K562 (cell line): Measurements from ENCODE around the gene LRRC26. TPM values are rescaled to one million over a fixed set of nuclear protein-coding genes. Genes with fewer than 3 reads are reported as not detected.
A peak's percentile ranks its signal among the peaks of the same experiment; 100 is the strongest.

ENCODE experiments used
- CTBP1 ChIP-seq: fragments of 450-650 bp; IDR thresholded peaks from 2 replicates; pipeline ENCODE4 v1.6.1; 2016; ENCODE audit warnings: borderline replicate concordance
- DACH1 ChIP-seq: fragments of 450-650 bp; IDR thresholded peaks from 2 replicates; pipeline ENCODE4 v1.6.1; 2018; ENCODE audit not compliant: partially characterized antibody
- DMBX1 ChIP-seq: fragments of 250-450 bp; sonication (Bioruptor Pico); IDR thresholded peaks from 2 replicates; pipeline ENCODE4 v1.8.0; 2022; ENCODE audit warnings: inconsistent platforms, mild to moderate bottlenecking, moderate library complexity, borderline replicate concordance
- HDAC8 ChIP-seq: fragments of 450-650 bp; IDR thresholded peaks from 2 replicates; pipeline ENCODE4 v1.6.1; 2016; ENCODE audit warnings: mild to moderate bottlenecking, missing genetic modification characterization, moderate library complexity, missing compliant biosample characterization
- KLF13 ChIP-seq: fragments of 450-650 bp; IDR thresholded peaks from 2 replicates; pipeline ENCODE4 v1.6.1; 2016; ENCODE audit warnings: missing genetic modification characterization, low read depth, mild to moderate bottlenecking, missing compliant biosample characterization, moderate library complexity, borderline replicate concordance
- MTA2 ChIP-seq: fragments of 450-650 bp; IDR thresholded peaks from 2 replicates; pipeline ENCODE4 v1.6.1; 2016; ENCODE audit warnings: low read depth
- RBFOX2 ChIP-seq: fragments of 200-400 bp; formaldehyde crosslinking; IDR thresholded peaks from 2 replicates; pipeline ENCODE4 v1.6.1; 2017; ENCODE audit warnings: low read depth, mild to moderate bottlenecking, low read length, moderate library complexity
- SIN3A ChIP-seq, 2 experiments: fragments of 150-350 bp in 1 of 2; IDR thresholded peaks; 2 replicates each; pipeline ENCODE4 v1.6.1; 2011 to 2016; ENCODE audit warnings: borderline replicate concordance in 2 of 2, low read depth in 2 of 2, low read length in 2 of 2, mild to moderate bottlenecking in 2 of 2, moderate library complexity in 2 of 2; ENCODE audit not compliant: control insufficient read depth in 1 of 2
- SMARCE1 ChIP-seq: fragments of 450-650 bp; IDR thresholded peaks from 2 replicates; pipeline ENCODE4 v1.7.1; 2016; ENCODE audit warnings: mild to moderate bottlenecking
- ZEB2 ChIP-seq: fragments of 450-650 bp; IDR thresholded peaks from 2 replicates; pipeline ENCODE4 v1.6.1; 2016
- ZNF324 ChIP-seq: fragments of 250-450 bp; sonication (Bioruptor Pico); IDR thresholded peaks from 2 replicates; pipeline ENCODE4 v1.4.0; 2020; ENCODE audit warnings: mild to moderate bottlenecking
- ZNF507 ChIP-seq: conservative IDR thresholded peaks from 2 replicates; pipeline ENCODE4 v1.6.1; 2017; ENCODE audit warnings: missing genetic modification characterization, missing compliant biosample characterization
- ZNF785 ChIP-seq: fragments of 250-450 bp; sonication (Bioruptor Pico); IDR thresholded peaks from 2 replicates; pipeline ENCODE4 v1.4.0; 2020; ENCODE audit warnings: mild to moderate bottlenecking
- polyA plus RNA-seq, 8 experiments: library from polyadenylated mRNA; depleted of rRNA in 4 of 8; stranded (reverse) in 5 of 8; unstranded in 3 of 8; fragments of >200 nt; fragmentation: Nextera tagmentation in 2 of 8; fragmentation: Illumina TruSeq in 1 of 8; extraction: Ambion mirVana in 2 of 8; extraction: Trizol in 1 of 8; gene quantifications; 2 replicates each; pipeline versions ENCODE4 v1.2.1 to v1.2.3, GENCODE V29; 2011 to 2014; ENCODE audit warnings: inconsistent platforms in 1 of 8, missing spikeins in 1 of 8
- total RNA-seq, 7 experiments: library from RNA; depleted of rRNA in 6 of 7; stranded (reverse); fragments of >200 nt in 6 of 7; fragmentation: Illumina TruSeq in 2 of 7; extraction: Trizol in 2 of 7; gene quantifications; 2 replicates each; pipeline versions ENCODE4 v1.2.1 to v1.2.3, GENCODE V29; 2011 to 2021; ENCODE audit warnings: low replicate concordance in 1 of 7
- TF ChIP-seq, protein P1 (sequence below), 2 experiments: fragments of 150-350 bp in 1 of 2; IDR thresholded peaks; 2 replicates each; pipeline ENCODE4 v1.6.1; 2012 to 2016; ENCODE audit warnings: low read depth in 2 of 2, low read length in 2 of 2, mild to moderate bottlenecking in 1 of 2, moderate library complexity in 1 of 2
- TF ChIP-seq, protein P2 (sequence below): fragments of 450-650 bp; formaldehyde crosslinking; IDR thresholded peaks from 2 replicates; pipeline ENCODE4 v1.4.0; 2022; ENCODE audit warnings: missing genetic modification characterization
- TF ChIP-seq, protein P3 (sequence below): fragments of 450-650 bp; IDR thresholded peaks from 2 replicates; pipeline ENCODE4 v1.6.1; 2016; ENCODE audit warnings: low read depth

The LRRC26 gene
- total and polyA plus RNA-seq, 9 of the 15 experiments (the other 6 are each of a cell fraction or from before 2014, with no cell fraction given) = not detected

DNA sequence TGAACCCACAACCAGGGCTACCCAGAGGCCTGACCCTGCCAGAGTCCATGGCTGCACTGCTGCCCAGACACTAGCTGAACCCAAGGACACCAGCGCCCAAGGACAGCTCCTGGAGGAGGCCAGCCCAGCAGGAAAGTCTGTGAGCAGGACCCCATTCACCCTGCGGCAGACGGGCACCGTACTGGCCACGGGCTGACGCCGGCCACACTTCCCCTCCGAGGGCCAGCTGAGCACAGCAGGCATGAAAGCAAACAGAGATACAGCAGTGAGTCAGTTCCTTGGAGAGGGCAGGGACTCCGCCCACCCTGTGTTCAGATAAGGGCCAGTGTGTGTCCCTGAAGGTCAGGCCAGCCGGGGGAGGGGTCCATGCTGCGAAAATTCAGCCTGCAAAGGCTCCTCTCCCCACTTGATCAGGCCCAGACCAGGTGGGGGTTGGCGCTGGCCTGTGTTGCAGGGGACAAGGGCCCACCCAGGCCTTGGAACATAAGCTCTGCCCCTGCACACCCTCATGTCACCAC lies 49.0 kb upstream of the LRRC26 start (continued):
- TF ChIP-seq ZEB2 = peak; percentile 87
- peak; percentile 27; the same call in 1 of the 2 replicates for TF ChIP-seq MTA2
- TF ChIP-seq RBFOX2 = peak; percentile 71
- TF ChIP-seq SMARCE1 = peak; percentile 93
- peak; percentile 78 to 96 for TF ChIP-seq SIN3A (IDR thresholded peaks at IDR 0.05; ENCODE audit: borderline replicate concordance in 2 of 2, control insufficient read depth in 1 of 2, low read depth in 2 of 2, low read length in 2 of 2)
- peak; percentile 85 for TF ChIP-seq DMBX1 (CRISPR knock-in tag)
- peak; percentile 92 for TF ChIP-seq DACH1
- TF ChIP-seq KLF13 (tag) = peak; percentile 96; the same call in 1 of the 2 replicates
- no peak for TF ChIP-seq ZNF507
- TF ChIP-seq ZNF324 (CRISPR knock-in tag) = no peak
- no peak for TF ChIP-seq ZNF785
- peak; percentile 58; the same call in 1 of the 2 replicates for TF ChIP-seq HDAC8 (tag)
- TF ChIP-seq CTBP1 = peak; percentile 91; the same call in 1 of the 2 replicates
- TF ChIP-seq, protein P1, sequence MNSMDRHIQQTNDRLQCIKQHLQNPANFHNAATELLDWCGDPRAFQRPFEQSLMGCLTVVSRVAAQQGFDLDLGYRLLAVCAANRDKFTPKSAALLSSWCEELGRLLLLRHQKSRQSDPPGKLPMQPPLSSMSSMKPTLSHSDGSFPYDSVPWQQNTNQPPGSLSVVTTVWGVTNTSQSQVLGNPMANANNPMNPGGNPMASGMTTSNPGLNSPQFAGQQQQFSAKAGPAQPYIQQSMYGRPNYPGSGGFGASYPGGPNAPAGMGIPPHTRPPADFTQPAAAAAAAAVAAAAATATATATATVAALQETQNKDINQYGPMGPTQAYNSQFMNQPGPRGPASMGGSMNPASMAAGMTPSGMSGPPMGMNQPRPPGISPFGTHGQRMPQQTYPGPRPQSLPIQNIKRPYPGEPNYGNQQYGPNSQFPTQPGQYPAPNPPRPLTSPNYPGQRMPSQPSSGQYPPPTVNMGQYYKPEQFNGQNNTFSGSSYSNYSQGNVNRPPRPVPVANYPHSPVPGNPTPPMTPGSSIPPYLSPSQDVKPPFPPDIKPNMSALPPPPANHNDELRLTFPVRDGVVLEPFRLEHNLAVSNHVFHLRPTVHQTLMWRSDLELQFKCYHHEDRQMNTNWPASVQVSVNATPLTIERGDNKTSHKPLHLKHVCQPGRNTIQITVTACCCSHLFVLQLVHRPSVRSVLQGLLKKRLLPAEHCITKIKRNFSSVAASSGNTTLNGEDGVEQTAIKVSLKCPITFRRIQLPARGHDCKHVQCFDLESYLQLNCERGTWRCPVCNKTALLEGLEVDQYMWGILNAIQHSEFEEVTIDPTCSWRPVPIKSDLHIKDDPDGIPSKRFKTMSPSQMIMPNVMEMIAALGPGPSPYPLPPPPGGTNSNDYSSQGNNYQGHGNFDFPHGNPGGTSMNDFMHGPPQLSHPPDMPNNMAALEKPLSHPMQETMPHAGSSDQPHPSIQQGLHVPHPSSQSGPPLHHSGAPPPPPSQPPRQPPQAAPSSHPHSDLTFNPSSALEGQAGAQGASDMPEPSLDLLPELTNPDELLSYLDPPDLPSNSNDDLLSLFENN (IDR thresholded peaks at IDR 0.05; ENCODE audit: low read depth in 2 of 2, low read length in 2 of 2) = 0 out of 4 replicates have a peak, but pooled peaks of 1 of the 2 experiments have one; percentile 14
- TF ChIP-seq, protein P2, sequence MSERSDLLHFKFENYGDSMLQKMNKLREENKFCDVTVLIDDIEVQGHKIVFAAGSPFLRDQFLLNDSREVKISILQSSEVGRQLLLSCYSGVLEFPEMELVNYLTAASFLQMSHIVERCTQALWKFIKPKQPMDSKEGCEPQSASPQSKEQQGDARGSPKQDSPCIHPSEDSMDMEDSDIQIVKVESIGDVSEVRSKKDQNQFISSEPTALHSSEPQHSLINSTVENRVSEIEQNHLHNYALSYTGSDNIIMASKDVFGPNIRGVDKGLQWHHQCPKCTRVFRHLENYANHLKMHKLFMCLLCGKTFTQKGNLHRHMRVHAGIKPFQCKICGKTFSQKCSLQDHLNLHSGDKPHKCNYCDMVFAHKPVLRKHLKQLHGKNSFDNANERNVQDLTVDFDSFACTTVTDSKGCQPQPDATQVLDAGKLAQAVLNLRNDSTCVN (CRISPR knock-in tag) = peak; percentile 84; the same call in 1 of the 2 replicates
- TF ChIP-seq, protein P3, sequence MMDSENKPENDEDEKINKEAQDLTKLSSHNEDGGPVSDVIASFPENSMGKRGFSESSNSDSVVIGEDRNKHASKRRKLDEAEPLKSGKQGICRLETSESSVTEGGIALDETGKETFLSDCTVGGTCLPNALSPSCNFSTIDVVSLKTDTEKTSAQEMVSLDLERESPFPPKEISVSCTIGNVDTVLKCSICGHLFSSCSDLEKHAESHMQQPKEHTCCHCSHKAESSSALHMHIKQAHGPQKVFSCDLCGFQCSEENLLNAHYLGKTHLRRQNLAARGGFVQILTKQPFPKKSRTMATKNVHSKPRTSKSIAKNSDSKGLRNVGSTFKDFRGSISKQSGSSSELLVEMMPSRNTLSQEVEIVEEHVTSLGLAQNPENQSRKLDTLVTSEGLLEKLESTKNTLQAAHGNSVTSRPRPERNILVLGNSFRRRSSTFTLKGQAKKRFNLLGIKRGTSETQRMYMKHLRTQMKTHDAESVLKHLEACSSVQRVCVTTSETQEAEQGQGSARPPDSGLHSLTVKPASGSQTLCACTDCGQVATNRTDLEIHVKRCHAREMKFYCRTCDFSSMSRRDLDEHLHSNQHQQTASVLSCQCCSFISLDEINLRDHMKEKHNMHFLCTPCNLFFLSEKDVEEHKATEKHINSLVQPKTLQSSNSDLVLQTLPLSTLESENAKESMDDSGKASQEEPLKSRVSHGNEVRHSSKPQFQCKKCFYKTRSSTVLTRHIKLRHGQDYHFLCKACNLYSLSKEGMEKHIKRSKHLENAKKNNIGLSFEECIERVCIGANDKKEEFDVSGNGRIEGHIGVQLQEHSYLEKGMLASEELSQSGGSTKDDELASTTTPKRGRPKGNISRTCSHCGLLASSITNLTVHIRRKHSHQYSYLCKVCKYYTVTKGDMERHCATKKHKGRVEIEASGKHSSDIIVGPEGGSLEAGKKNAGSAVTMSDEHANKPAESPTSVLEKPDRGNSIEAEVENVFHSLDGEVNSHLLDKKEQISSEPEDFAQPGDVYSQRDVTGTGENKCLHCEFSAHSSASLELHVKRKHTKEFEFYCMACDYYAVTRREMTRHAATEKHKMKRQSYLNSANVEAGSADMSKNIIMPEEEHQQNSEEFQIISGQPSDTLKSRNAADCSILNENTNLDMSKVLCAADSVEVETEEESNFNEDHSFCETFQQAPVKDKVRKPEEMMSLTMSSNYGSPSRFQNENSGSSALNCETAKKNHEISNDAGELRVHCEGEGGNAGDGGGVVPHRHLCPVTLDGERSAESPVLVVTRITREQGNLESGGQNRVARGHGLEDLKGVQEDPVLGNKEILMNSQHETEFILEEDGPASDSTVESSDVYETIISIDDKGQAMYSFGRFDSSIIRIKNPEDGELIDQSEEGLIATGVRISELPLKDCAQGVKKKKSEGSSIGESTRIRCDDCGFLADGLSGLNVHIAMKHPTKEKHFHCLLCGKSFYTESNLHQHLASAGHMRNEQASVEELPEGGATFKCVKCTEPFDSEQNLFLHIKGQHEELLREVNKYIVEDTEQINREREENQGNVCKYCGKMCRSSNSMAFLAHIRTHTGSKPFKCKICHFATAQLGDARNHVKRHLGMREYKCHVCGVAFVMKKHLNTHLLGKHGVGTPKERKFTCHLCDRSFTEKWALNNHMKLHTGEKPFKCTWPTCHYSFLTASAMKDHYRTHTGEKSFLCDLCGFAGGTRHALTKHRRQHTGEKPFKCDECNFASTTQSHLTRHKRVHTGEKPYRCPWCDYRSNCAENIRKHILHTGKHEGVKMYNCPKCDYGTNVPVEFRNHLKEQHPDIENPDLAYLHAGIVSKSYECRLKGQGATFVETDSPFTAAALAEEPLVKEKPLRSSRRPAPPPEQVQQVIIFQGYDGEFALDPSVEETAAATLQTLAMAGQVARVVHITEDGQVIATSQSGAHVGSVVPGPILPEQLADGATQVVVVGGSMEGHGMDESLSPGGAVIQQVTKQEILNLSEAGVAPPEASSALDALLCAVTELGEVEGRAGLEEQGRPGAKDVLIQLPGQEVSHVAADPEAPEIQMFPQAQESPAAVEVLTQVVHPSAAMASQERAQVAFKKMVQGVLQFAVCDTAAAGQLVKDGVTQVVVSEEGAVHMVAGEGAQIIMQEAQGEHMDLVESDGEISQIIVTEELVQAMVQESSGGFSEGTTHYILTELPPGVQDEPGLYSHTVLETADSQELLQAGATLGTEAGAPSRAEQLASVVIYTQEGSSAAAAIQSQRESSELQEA = no peak; the same call in 1 of the 2 replicates
